Smooth muscle cell (in vitro differentiated cells): ENCODE measurements around the gene LTB4R. TPM values are rescaled to one million over a fixed set of nuclear protein-coding genes. Genes with fewer than 3 reads are reported as not detected.

ENCODE experiments used
- DNase-seq: peaks from one replicate; lab custom pipeline; 2025; ENCODE audit not compliant: unreplicated experiment; lab: John Stamatoyannopoulos, UW
- H2AFZ ChIP-seq: fragments of 200-600 bp; sonication (generic); 2 replicates; pipeline ENCODE4 v1.6.0; 2016; ENCODE audit warnings: antibody characterized with exemption, low read depth, mild to moderate bottlenecking
- H3F3A ChIP-seq: fragments of 200-600 bp; sonication (generic); 2 replicates; pipeline ENCODE4 v1.6.0; 2017; ENCODE audit warnings: antibody characterized with exemption, low read depth
- H3K27ac ChIP-seq: fragments of 200-600 bp; sonication (generic); 2 replicates; pipeline ENCODE4 v1.5.1; 2016; ENCODE audit warnings: low read depth, mild to moderate bottlenecking
- H3K27me3 ChIP-seq: fragments of 200-600 bp; sonication (generic); 2 replicates; pipeline ENCODE4 v1.6.1; 2016; ENCODE audit warnings: low read depth, mild to moderate bottlenecking
- H3K36me3 ChIP-seq: fragments of 200-600 bp; sonication (generic); 2 replicates; pipeline ENCODE4 v1.5.1; 2016; ENCODE audit warnings: low read depth
- H3K4me1 ChIP-seq: fragments of 200-600 bp; sonication (generic); 2 replicates; pipeline ENCODE4 v1.5.1; 2016; ENCODE audit warnings: low read depth
- H3K4me2 ChIP-seq: fragments of 200-600 bp; sonication (generic); 2 replicates; pipeline ENCODE4 v1.6.0; 2016; ENCODE audit warnings: mild to moderate bottlenecking
- H3K4me3 ChIP-seq: fragments of 200-600 bp; sonication (generic); 2 replicates; pipeline ENCODE4 v1.5.1; 2016; ENCODE audit warnings: mild to moderate bottlenecking
- H3K79me2 ChIP-seq: fragments of 200-600 bp; sonication (generic); 2 replicates; pipeline ENCODE4 v1.6.0; 2016; ENCODE audit warnings: low read depth, mild to moderate bottlenecking
- H3K9ac ChIP-seq: fragments of 200-600 bp; sonication (generic); 2 replicates; pipeline ENCODE4 v1.6.0; 2016; ENCODE audit warnings: low read depth
- H3K9me3 ChIP-seq: fragments of 200-600 bp; sonication (generic); replicated peaks from 2 replicates; pipeline ENCODE4 v1.5.1; 2016; ENCODE audit warnings: low read depth
- H4K20me1 ChIP-seq: fragments of 200-600 bp; sonication (generic); 2 replicates; pipeline ENCODE4 v1.6.0; 2016; ENCODE audit warnings: low read depth
- CTCF ChIP-seq: fragments of 200-600 bp; sonication (generic); IDR thresholded peaks from 2 replicates; pipeline ENCODE4 v1.5.1; 2017; ENCODE audit warnings: borderline replicate concordance, mild to moderate bottlenecking, antibody characterized with exemption; ENCODE audit not compliant: insufficient read depth, poor library complexity, severe bottlenecking
- WGBS: methylation state at CpG from one replicate; pipeline ENCODE4 v1.1.7; 2016; ENCODE audit warnings: low lambda C conversion rate; 5-methylcytosine and 5-hydroxymethylcytosine counted together
- polyA plus RNA-seq: library from polyadenylated mRNA; unstranded; fragments of >200 nt; fragmentation: Nextera tagmentation; extraction: Ambion mirVana; gene quantifications from 2 replicates; pipeline ENCODE4 v1.2.1, GENCODE V29; 2016
- total RNA-seq: library from RNA; depleted of rRNA; stranded (reverse); fragments of >200 nt; gene quantifications from 2 replicates; pipeline ENCODE4 v1.2.3, GENCODE V29; 2014

Gene LTB4R
- total and polyA plus RNA-seq, 2 experiments from 2014 or later = 1.6 to 2.7 TPM

GRCh38 chr14:24268225-24268624 is 43.1 kb upstream of the LTB4R start:
- no peak overlapping the region for H3K4me2 ChIP-seq
- H3K4me3 ChIP-seq = no peak overlapping the region
- WGBS = 93% methylated on average over 9 of the region's 9 CpGs
- H4K20me1 ChIP-seq = no peaks in the 10 kb centered on the region
- H3K9ac ChIP-seq = no peak overlapping the region
- TF ChIP-seq CTCF = no peak
- H3F3A ChIP-seq = no peaks in the 10 kb centered on the region
- no peaks in the 10 kb centered on the region for H3K27me3 ChIP-seq
- H3K27ac ChIP-seq = no peak overlapping the region
- H3K36me3 ChIP-seq = no peaks in the 10 kb centered on the region
- H3K9me3 ChIP-seq = no peaks in the 10 kb centered on the region
- no peaks in the 10 kb centered on the region for H3K79me2 ChIP-seq
- H3K4me1 ChIP-seq = no peaks in the 10 kb centered on the region
- H2AFZ ChIP-seq = no peak overlapping the region
- DNase-seq = no peak

GRCh38 chr14:24269368-24269767 is 41.9 kb upstream of the LTB4R start:
- no peak overlapping the region for H3K9ac ChIP-seq
- no peak overlapping the region for H3K27ac ChIP-seq
- H3K4me3 ChIP-seq = no peak overlapping the region
- TF ChIP-seq CTCF = no peak
- no peaks in the 10 kb centered on the region for H3K9me3 ChIP-seq
- DNase-seq = no peak
- no peaks in the 10 kb centered on the region for H3K36me3 ChIP-seq
- H3F3A ChIP-seq = no peaks in the 10 kb centered on the region
- WGBS = 96% methylated on average over 8 of the region's 8 CpGs
- H4K20me1 ChIP-seq = no peaks in the 10 kb centered on the region
- no peak overlapping the region for H2AFZ ChIP-seq
- H3K4me2 ChIP-seq = no peak overlapping the region
- H3K4me1 ChIP-seq = no peaks in the 10 kb centered on the region
- no peaks in the 10 kb centered on the region for H3K79me2 ChIP-seq
- no peaks in the 10 kb centered on the region for H3K27me3 ChIP-seq

- no peak overlapping the region for H3K27ac ChIP-seq
- no peak overlapping the region for H2AFZ ChIP-seq
- H3K9ac ChIP-seq = no peak overlapping the region
- no peaks in the 10 kb centered on the region for H3K36me3 ChIP-seq
- no peaks in the 10 kb centered on the region for H3K27me3 ChIP-seq
- H3K4me2 ChIP-seq = no peak overlapping the region
- no peaks in the 10 kb centered on the region for H3K79me2 ChIP-seq
- H3K9me3 ChIP-seq = no peaks in the 10 kb centered on the region
- H4K20me1 ChIP-seq = no peaks in the 10 kb centered on the region
- DNase-seq = no peak
- 95% methylated on average over 14 of the region's 14 CpGs for WGBS
- no peaks in the 10 kb centered on the region for H3F3A ChIP-seq
- H3K4me1 ChIP-seq = no peaks in the 10 kb centered on the region
- TF ChIP-seq CTCF = no peak
- H3K4me3 ChIP-seq = no peak overlapping the region
Observed at GRCh38 chr14:24269910-24270536, 41.3 kb upstream of the LTB4R start.

- no peak for DNase-seq
- H3K9ac ChIP-seq = peak overlapping the region; percentile 98
- 29% methylated on average over 13 of the region's 13 CpGs for WGBS
- H4K20me1 ChIP-seq = no peaks in the 10 kb centered on the region
- no peaks in the 10 kb centered on the region for H3K79me2 ChIP-seq
- no peaks in the 10 kb centered on the region for H3K27me3 ChIP-seq
- H3F3A ChIP-seq = no peaks in the 10 kb centered on the region
- no peaks in the 10 kb centered on the region for H3K36me3 ChIP-seq
- H2AFZ ChIP-seq = peak overlapping the region; percentile 94
- peak overlapping the region; percentile 90 for H3K27ac ChIP-seq
- no peak for TF ChIP-seq CTCF
- peak overlapping the region; percentile 97 for H3K4me2 ChIP-seq
- peak overlapping the region; percentile 95 for H3K4me3 ChIP-seq
- no peaks in the 10 kb centered on the region for H3K4me1 ChIP-seq
- no peaks in the 10 kb centered on the region for H3K9me3 ChIP-seq
Observed at GRCh38 chr14:24270537-24271133, 40.7 kb upstream of the LTB4R start.
